NCI-H446 treated with DMSO at 0.1 percent for 48 hours (cell line): ENCODE results near the gene GGTLC2.
"Not testable (repeated sequence)": the region's sequence is repeated elsewhere in the genome, so short reads cannot be mapped to it uniquely, and the experiment has no call there.

Experiments used
- DNase-seq: peaks from one replicate; lab custom pipeline; 2025; lab: John Stamatoyannopoulos, UW

The GGTLC2 gene

GRCh38 chr22:22638313-22638712, 6.1 kb upstream of the GGTLC2 start:
- DNase-seq: not testable (repeated sequence)

GRCh38 chr22:22642255-22642654, 2.2 kb upstream of the GGTLC2 start:
- DNase-seq: not testable (repeated sequence)

- DNase-seq: not testable (repeated sequence)
Measured at GRCh38 chr22:22645969-22646368, 1.6 kb downstream of the GGTLC2 start.

GRCh38 chr22:22647952-22648351, 3.5 kb downstream of the GGTLC2 start:
- DNase-seq: not testable (repeated sequence)

- not testable (repeated sequence) for DNase-seq
Measured at GRCh38 chr22:22648863-22649536, 4.6 kb downstream of the GGTLC2 start.

GRCh38 chr22:22649761-22650160, 5.3 kb downstream of the GGTLC2 start:
- DNase-seq: not testable (repeated sequence)

GRCh38 chr22:22650398-22650797, 6.0 kb downstream of the GGTLC2 start:
- DNase-seq: not testable (repeated sequence)

- not testable (repeated sequence) for DNase-seq
Measured at GRCh38 chr22:22650803-22651515, 6.5 kb downstream of the GGTLC2 start.

GRCh38 chr22:22651593-22651992, 7.2 kb downstream of the GGTLC2 start:
- not testable (repeated sequence) for DNase-seq

- not testable (repeated sequence) for DNase-seq
Measured at GRCh38 chr22:22652102-22652501, 7.7 kb downstream of the GGTLC2 start.

GRCh38 chr22:22652573-22652972, 8.2 kb downstream of the GGTLC2 start:
- not testable (repeated sequence) for DNase-seq

- not testable (repeated sequence) for DNase-seq
Measured at GRCh38 chr22:22653677-22654381, 9.4 kb downstream of the GGTLC2 start.

- DNase-seq: no peak
Measured at GRCh38 chr22:22655452-22656290, 11.3 kb downstream of the GGTLC2 start.

- no peak for DNase-seq
Measured at GRCh38 chr22:22657712-22658111, 13.3 kb downstream of the GGTLC2 start.

- DNase-seq: no peak
Measured at GRCh38 chr22:22661275-22661674, 16.9 kb downstream of the GGTLC2 start.

GRCh38 chr22:22662095-22662494, 17.7 kb downstream of the GGTLC2 start:
- no peak for DNase-seq

GRCh38 chr22:22663861-22664800, 19.7 kb downstream of the GGTLC2 start:
- DNase-seq: no peak

GRCh38 chr22:22666307-22667091, 22.1 kb downstream of the GGTLC2 start:
- no peak for DNase-seq

- DNase-seq: no peak
Measured at GRCh38 chr22:22667966-22668880, 23.8 kb downstream of the GGTLC2 start.
